Ovary (tissue), 9 donors: ENCODE results near the gene TAF3. TPM values are rescaled to one million over a fixed set of nuclear protein-coding genes. Genes with fewer than 3 reads are reported as not detected.

Experiments used
- DNase-seq, 5 donors: peaks; one replicate each; pipeline ENCODE4 v3.0.0-alpha.2; 2019 to 2020
- H3K27ac ChIP-seq, 2 donors: fragments of 200-600 bp; one replicate each; pipeline versions ENCODE4 v1.5.1 to v1.8.0; 2019 to 2022
- H3K27me3 ChIP-seq: fragments of 200-600 bp; one replicate; pipeline ENCODE4 v1.8.0; 2022
- H3K36me3 ChIP-seq: fragments of 200-600 bp; sonication (generic); one replicate; pipeline ENCODE4 v1.5.1; 2019
- H3K4me1 ChIP-seq: one replicate; pipeline ENCODE4 v1.8.1; 2013; ENCODE audit warnings: mild to moderate bottlenecking, moderate library complexity; ENCODE audit not compliant: insufficient read depth
- H3K4me3 ChIP-seq: fragments of 200-600 bp; sonication (generic); one replicate; pipeline ENCODE4 v1.5.1; 2017
- H3K9me3 ChIP-seq, 2 donors: fragments of 200-600 bp in 1 of 2; sonication (generic) in 1 of 2; one replicate each; pipeline versions ENCODE4 v1.5.1 to v1.8.1; 2013 to 2019; ENCODE audit warnings: mild to moderate bottlenecking in 1 of 2, moderate library complexity in 1 of 2
- EP300 ChIP-seq: sonication (generic); formaldehyde crosslinking; IDR thresholded peaks from one replicate; pipeline ENCODE4 v1.6.1; 2017; ENCODE audit warnings: antibody characterized with exemption
- POLR2A ChIP-seq: fragments of 450-650 bp; IDR thresholded peaks from one replicate; pipeline ENCODE4 v1.6.1; 2017; ENCODE audit warnings: antibody characterized with exemption, mild to moderate bottlenecking, moderate library complexity
- WGBS, 3 donors: extraction: QIAGEN DNeasy Blood & Tissue Kit in 1 of 3; methylation state at CpG; one replicate each; pipeline versions ENCODE4 v1.1.5 to v1.1.7; 2013 to 2017; 5-methylcytosine and 5-hydroxymethylcytosine counted together
- intact Hi-C, 4 donors: fragments of 100-400 bp; cut with DNase I; formaldehyde crosslinking; loops; one replicate each; pipeline versions ENCODE4 v1.11.0 to v1.15.1; 2022 to 2023
- polyA plus RNA-seq, 2 donors: library from polyadenylated mRNA; stranded (reverse); fragments of 200-250 nt in 1 of 2; fragments of 350-450 nt in 1 of 2; fragmentation: Illumina TruSeq in 1 of 2; extraction: RNeasy Lipid Tissue Mini Kit (QIAGEN cat#74804) in 1 of 2; gene quantifications; one replicate each; pipeline ENCODE4 v1.2.3, GENCODE V29; 2013 to 2014
- total RNA-seq, 7 donors: library from RNA; depleted of rRNA in 2 of 7; stranded (reverse); fragments of >200 nt in 2 of 7; fragmentation: NEBNext Ultra II Directional in 3 of 7; extraction: Animal tissue kit (Norgen Biotek cat#: 25700) in 3 of 7; gene quantifications; one replicate each; pipeline versions ENCODE4 v1.1.0 to v1.2.4, GENCODE V29; 2016 to 2023
- TF ChIP-seq, protein P1 (sequence below), 3 donors: fragments of 450-650 bp in 2 of 3; fragments of 200-600 bp in 1 of 3; IDR thresholded peaks; one replicate each; pipeline versions ENCODE4 v1.5.1 to v1.8.0; 2016 to 2022; ENCODE audit warnings: antibody characterized with exemption in 3 of 3, mild to moderate bottlenecking in 1 of 3
- donor health status: DM: no; HTN: no; CAD: no; lungs with moderate emphysema.
- donor health status: DM: no; HTN: no; CAD: no.
- donor health status: Bipolar disorder and iron deficiency.
- donor health status: DM: yes; HTN: yes; CAD: no.
- donor health status: DM: no; HTN: no; CAD: no.
- donor health status: DM: yes; HTN: yes; CAD: no.

TAF3 gene
- total and polyA plus RNA-seq, 9 donors = 7.1 to 15.9 (median 11.8) TPM

DNA sequence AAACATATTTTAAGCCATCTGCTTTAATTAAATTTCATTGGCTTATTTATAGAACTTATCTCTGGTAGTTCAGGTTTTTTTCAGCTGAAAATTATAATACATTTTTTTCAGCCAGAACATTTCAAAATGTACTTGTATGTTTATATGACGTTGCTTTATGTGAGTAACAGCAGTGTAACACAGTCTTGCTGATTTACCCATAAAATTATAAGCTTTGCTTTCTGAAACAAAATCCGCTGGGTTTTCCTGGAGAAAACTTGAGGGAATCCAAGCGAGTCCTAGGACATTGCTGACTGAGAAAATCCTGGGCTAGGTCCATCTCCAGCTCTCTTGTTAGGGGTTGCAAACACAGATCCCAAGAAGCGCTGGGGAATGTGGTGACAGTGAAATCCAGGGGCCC is 124.0 kb downstream of the TAF3 start:
- no peak overlapping the region for H3K27ac ChIP-seq
- H3K9me3 ChIP-seq = no peaks in the 10 kb centered on the region

DNA sequence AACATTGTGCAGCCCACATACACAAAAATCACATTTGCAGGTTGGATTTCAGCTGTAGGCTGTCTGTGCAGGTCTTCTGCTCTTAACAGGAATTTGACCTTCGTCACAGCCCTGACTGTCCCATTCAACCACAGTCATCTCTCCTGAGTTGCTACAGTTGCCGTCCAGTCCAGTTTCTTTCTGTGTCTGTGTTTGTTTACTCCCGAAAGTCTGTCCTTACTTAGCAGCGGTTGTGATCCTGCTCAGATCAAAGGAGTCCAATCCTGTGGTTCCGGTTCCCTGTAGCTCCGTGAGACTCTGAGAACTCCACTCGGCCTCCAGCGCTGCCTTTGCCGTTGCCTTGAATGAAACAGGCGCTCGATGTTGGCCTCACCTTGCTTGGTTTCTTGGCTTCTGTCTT is 124.6 kb downstream of the TAF3 start:
- H3K27ac ChIP-seq = no peak overlapping the region
- H3K36me3 ChIP-seq = no peaks in the 10 kb centered on the region
- 93 to 96% (median 96%) methylated on average over 11 of the region's 11 CpGs for WGBS, 3 donors
- TF ChIP-seq EP300 = no peak
- TF ChIP-seq, protein P1, sequence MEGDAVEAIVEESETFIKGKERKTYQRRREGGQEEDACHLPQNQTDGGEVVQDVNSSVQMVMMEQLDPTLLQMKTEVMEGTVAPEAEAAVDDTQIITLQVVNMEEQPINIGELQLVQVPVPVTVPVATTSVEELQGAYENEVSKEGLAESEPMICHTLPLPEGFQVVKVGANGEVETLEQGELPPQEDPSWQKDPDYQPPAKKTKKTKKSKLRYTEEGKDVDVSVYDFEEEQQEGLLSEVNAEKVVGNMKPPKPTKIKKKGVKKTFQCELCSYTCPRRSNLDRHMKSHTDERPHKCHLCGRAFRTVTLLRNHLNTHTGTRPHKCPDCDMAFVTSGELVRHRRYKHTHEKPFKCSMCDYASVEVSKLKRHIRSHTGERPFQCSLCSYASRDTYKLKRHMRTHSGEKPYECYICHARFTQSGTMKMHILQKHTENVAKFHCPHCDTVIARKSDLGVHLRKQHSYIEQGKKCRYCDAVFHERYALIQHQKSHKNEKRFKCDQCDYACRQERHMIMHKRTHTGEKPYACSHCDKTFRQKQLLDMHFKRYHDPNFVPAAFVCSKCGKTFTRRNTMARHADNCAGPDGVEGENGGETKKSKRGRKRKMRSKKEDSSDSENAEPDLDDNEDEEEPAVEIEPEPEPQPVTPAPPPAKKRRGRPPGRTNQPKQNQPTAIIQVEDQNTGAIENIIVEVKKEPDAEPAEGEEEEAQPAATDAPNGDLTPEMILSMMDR (IDR thresholded peaks at IDR 0.05) = no peak
- TF ChIP-seq POLR2A = no peak
- H3K4me3 ChIP-seq = no peak overlapping the region
- intact Hi-C loops = no loop called here
- H3K4me1 ChIP-seq = peaks cover 6% of the 10 kb centered on the region
- H3K27me3 ChIP-seq = no peaks in the 10 kb centered on the region
- no peak for DNase-seq
- H3K9me3 ChIP-seq = no peaks in the 10 kb centered on the region

More for the DNA sequence above, 124.0 kb downstream of the TAF3 start:
- 75 to 78% (median 77%) methylated on average over 4 of the region's 4 CpGs for WGBS, 3 donors
- H3K4me1 ChIP-seq = peaks cover 6% of the 10 kb centered on the region
- intact Hi-C loops = no loop called here
- H3K27me3 ChIP-seq = no peaks in the 10 kb centered on the region
- TF ChIP-seq, protein P1 (IDR thresholded peaks at IDR 0.05) = no peak
- TF ChIP-seq EP300 = no peak
- no peak for TF ChIP-seq POLR2A
- no peak overlapping the region for H3K4me3 ChIP-seq
- no peaks in the 10 kb centered on the region for H3K36me3 ChIP-seq
- no peak for DNase-seq

DNA sequence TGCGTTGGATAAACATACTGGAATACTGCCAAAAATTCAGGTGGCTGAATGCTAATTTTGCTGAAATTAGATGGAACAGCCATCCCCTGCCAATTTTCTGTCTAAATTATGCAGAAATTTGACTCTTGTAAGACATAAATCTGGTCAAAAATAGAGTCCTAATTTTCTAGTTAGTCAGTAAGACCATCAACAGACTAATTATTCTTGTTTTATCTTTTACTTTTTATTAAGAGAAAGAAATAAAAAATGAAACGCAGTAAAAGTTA is 125.8 kb downstream of the TAF3 start:
- H3K4me1 ChIP-seq = peaks cover 6% of the 10 kb centered on the region
- 47 to 59% (median 52%) methylated on average over 2 of the region's 2 CpGs for WGBS, 3 donors
- no peaks in the 10 kb centered on the region for H3K36me3 ChIP-seq
- DNase-seq = no peak
- TF ChIP-seq, protein P1 (IDR thresholded peaks at IDR 0.05) = no peak
- no peak for TF ChIP-seq EP300
- no peak for TF ChIP-seq POLR2A
- H3K4me3 ChIP-seq = no peak overlapping the region
- no peaks in the 10 kb centered on the region for H3K27me3 ChIP-seq
- H3K9me3 ChIP-seq = no peaks in the 10 kb centered on the region
- intact Hi-C loops = no loop called here
- no peak overlapping the region for H3K27ac ChIP-seq

DNA sequence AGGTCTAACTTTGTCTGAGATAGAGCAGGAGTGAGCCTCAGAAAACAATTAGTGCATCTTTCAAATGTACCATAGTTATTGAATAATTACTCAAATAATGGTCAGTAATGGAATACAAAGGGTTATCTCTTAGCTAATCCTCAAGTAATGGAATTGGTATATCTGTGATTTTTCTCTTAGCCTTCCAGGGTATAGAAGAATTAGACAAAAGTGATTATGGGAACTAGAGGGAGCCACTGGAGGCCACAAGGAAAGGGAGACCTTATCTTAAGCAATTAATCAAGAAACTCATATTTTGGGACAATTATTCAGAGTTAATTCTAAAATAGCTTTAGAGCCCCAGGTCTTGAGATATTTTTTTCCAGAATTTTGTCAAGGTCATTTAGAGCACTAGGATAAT is 126.2 kb downstream of the TAF3 start:
- intact Hi-C loops = no loop called here
- no peak for TF ChIP-seq EP300
- TF ChIP-seq, protein P1 (IDR thresholded peaks at IDR 0.05) = no peak
- no peak for TF ChIP-seq POLR2A
- DNase-seq = no peak
- Histone ChIP-seq H3K9me3 (no peaks in the 10 kb centered on the region), H3K27ac (no peak overlapping the region), H3K4me3 (no peak overlapping the region), H3K4me1 (peaks cover 6% of the 10 kb centered on the region), H3K27me3 (no peaks in the 10 kb centered on the region), H3K36me3 (no peaks in the 10 kb centered on the region)

DNA sequence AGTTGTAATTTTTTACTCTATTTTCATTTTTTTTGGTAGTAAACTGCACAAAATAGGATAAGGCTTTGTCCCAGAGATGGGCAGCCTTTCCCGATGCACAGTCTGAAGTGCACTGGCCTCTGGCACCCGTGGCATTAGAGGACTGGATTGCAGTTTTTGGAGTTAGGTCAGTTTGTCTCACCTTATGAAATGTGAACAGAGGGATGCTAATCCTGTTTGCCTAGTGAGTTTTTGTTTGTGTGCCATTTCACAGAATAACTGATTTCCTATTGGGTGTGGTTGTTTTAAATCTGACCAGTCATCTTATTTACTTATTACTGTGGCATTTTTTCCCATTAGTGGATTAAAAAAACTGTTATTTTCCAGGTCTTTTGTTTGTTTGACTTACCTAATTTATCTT is 126.7 kb downstream of the TAF3 start:
- Histone ChIP-seq H3K36me3 (no peaks in the 10 kb centered on the region), H3K4me1 (peaks cover 6% of the 10 kb centered on the region), H3K9me3 (no peaks in the 10 kb centered on the region), H3K27me3 (no peaks in the 10 kb centered on the region), H3K4me3 (no peak overlapping the region), H3K27ac (no peak overlapping the region)
- intact Hi-C loops = no loop called here
- DNase-seq = no peak
- TF ChIP-seq EP300 = no peak
- TF ChIP-seq, protein P1 (IDR thresholded peaks at IDR 0.05) = no peak
- WGBS, 3 donors = 89 to 98% (median 94%) methylated on average over 2 of the region's 2 CpGs
